ENCODE measurements around the gene ANKS1A.

Gene ANKS1A

DNA sequence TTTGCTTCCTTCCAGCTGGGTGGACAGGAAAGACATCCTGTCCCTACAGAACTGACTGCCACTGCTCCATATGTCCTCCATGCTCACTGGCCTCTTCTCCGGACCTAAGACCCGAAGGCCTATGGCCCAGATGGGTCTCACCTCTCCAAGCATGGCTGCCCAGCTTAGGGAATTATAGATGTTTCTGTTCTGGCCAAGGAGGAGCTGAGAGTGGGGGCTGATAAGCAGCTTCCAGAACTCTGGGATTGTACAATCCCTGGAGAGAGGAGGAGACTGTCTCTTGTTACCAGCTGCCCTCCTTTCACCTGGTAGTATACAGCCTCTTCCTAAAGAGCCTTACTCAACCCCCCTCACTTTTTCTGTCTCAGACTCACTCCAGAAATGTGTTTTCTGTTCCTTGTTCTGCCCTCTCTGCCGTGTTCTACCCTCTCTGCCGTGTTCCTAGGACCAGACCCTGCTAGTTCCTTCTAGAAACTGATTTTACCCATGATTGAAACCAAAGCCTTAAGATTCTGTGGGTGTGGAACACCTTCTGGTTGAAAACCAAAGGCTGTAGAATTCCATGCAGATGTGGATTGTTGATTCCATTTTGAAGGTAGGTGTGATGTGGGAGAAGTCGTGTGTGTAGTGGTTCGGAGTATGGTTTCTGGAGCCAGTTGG is 28.7 kb downstream of the ANKS1A start:
- DNase-seq (ENCODE audit: insufficient read length, low spot score), result no peak
- TF ChIP-seq, protein P1, sequence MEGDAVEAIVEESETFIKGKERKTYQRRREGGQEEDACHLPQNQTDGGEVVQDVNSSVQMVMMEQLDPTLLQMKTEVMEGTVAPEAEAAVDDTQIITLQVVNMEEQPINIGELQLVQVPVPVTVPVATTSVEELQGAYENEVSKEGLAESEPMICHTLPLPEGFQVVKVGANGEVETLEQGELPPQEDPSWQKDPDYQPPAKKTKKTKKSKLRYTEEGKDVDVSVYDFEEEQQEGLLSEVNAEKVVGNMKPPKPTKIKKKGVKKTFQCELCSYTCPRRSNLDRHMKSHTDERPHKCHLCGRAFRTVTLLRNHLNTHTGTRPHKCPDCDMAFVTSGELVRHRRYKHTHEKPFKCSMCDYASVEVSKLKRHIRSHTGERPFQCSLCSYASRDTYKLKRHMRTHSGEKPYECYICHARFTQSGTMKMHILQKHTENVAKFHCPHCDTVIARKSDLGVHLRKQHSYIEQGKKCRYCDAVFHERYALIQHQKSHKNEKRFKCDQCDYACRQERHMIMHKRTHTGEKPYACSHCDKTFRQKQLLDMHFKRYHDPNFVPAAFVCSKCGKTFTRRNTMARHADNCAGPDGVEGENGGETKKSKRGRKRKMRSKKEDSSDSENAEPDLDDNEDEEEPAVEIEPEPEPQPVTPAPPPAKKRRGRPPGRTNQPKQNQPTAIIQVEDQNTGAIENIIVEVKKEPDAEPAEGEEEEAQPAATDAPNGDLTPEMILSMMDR (IDR thresholded peaks at IDR 0.05; ENCODE audit: insufficient read depth, missing control alignments), result no peak
- FAIRE-seq, result no peak

DNA sequence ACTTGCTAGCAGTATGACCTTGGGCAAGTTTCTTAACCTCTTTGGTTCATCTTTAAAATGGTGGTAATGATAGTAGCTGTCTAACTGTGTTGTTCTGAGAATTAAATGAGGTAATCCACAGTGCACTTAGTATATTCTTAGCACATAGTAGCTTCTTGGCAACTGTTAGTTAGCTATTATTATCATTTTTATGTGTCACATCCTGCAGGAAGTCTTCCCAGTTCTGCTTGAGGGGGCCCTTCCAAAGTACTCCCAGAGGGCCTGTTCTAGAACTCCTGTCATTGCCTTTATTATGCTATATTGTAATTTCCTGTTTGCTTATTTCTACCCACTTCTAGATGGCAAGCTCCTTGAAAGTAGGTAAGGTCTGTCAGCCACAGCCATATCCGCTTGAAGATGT is 30.6 kb downstream of the ANKS1A start:
- no peak for DNase-seq (ENCODE audit: insufficient read length, low spot score)
- FAIRE-seq, result no peak
- TF ChIP-seq, protein P1 (IDR thresholded peaks at IDR 0.05; ENCODE audit: insufficient read depth, missing control alignments), result no peak

DNA sequence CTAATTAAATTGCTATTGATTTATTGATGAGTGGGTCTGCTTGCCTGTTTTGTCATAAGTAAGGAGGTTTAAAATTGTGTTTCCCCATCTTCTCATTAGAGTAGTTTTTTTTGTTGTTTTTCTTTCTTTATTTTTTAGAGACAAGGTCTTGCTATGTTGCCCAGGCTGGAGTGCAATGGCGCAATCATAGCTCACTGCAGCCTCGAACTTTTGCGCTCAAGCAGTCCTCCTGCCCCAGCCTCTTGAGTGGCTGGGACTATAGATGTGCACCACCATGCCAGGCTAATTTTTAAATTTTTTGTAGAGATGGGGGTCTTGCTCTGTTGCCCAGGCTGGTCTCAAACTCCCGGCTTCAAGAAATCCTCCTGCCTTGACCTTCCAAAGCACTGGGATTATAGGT is 31.0 kb downstream of the ANKS1A start:
- TF ChIP-seq, protein P1 (IDR thresholded peaks at IDR 0.05; ENCODE audit: insufficient read depth, missing control alignments), result no peak

DNA sequence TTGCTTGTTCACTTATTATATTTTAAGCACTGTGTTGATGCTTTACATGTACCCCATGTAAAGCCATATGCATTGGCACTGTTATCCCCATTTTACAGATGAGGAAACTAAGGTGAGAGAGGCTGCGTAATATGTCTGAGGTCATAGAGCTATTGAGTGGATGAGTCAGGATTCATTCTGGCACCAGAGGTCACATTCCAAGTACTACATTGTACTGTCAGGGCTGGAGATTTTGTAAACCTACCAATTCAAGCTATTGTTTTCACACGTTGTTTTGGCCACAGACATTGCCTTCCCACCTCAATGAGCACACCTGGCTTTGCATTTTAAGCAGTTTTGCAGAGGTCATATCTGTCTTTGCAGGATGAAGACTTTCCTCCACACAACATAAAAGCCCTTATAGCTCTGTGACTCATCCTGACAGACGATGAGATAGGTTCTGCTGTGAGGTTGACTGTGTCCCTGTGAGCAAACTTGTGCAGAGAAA is 33.2 kb downstream of the ANKS1A start:
- TF ChIP-seq, protein P1 (IDR thresholded peaks at IDR 0.05; ENCODE audit: insufficient read depth, missing control alignments), result no peak
- DNase-seq (ENCODE audit: insufficient read length, low spot score) (no peak), FAIRE-seq (no peak)

More for the DNA sequence above, 31.0 kb downstream of the ANKS1A start:
- FAIRE-seq (no peak), DNase-seq (ENCODE audit: insufficient read length, low spot score) (no peak)

DNA sequence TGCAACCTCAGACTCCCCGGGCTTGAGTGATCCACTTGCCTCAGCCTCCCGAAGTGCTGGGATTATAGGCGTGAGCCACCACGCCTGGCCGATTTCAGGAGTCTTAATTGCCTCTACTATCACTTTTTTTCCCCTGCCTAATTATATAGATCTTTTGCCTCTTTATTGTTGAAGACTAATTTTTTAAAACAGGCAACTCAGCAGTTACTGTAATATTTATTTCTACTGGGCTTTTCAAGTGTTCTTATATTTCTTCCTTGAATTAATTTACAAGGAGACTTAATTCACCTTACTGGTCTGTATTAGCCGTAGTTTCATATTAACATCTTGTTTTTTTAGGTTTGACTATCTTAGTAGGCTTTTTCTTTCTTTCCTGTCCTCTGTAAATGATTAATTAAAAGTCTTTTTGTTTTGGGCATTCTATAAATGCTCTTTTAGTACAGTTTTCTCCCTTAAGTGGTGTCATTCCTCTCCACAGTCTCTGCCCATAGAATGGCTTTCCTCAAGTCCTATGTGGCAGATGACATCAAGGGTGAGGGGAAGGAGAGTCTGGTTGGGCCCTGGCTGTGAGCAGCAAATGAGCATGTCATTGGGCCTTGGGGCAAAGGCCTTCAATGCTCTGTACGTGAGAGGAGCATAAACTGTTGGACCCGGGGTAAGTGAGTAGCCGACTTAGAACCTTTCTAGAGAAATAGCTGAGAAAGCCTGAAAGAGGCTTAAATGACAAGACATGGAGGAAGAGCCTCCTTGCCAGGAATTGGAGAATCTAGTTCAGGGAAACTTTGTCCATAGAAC is 36.0 kb downstream of the ANKS1A start:
- no peak for DNase-seq (ENCODE audit: insufficient read length, low spot score)
- TF ChIP-seq, protein P1 (IDR thresholded peaks at IDR 0.05; ENCODE audit: insufficient read depth, missing control alignments), result no peak
- FAIRE-seq, result no peak

DNA sequence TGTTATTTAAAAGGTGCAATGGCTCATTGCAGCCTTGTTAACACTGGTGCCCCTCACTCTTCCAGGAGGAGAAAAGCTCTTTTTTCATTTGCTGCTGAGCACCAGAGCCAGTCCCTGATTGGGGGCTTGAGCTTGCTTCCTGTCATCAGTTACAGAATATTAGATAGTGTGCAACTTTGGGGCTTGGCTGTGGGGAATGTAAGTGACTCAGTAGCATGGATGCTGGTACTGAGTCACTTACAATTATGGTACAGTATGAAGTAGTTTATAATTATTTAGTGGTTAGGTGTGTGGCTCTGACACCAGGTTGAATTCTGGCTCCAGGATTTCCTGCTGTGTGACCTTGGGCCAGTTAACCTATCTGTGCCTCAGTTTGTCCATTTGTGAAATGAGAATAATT is 37.6 kb downstream of the ANKS1A start:
- TF ChIP-seq, protein P1 (IDR thresholded peaks at IDR 0.05; ENCODE audit: insufficient read depth, missing control alignments), result no peak
- FAIRE-seq (no peak), DNase-seq (ENCODE audit: insufficient read length, low spot score) (no peak)

DNA sequence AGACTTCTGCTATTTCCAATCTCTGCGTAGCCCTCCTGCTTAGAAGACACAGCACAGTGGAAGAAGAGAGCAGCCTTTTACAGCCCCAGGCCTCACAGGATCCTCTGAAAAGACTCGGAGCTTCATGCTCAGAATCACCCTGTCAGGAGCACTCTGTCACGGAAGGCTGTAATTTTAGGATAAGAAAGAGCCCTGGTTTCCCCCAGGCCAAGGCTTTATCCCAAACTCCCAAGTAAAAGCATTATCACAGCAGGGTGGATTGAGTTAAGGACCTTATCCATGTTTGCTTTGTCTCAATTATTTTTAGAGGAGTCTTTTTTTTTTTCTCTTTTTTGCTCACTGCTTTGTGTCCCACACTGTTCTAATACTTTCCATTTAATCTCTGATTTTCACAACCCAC is 39.2 kb downstream of the ANKS1A start:
- TF ChIP-seq, protein P1 (IDR thresholded peaks at IDR 0.05; ENCODE audit: insufficient read depth, missing control alignments), result no peak
- DNase-seq (ENCODE audit: insufficient read length, low spot score), result no peak
- no peak for FAIRE-seq
